Stimulated activated CD8-positive, alpha-beta memory T cell treated with anti-CD3 and anti-CD28 coated beads, Interleukin-7, amount 100 ng/mL, for 4 hours (primary cell): Measurements from ENCODE around the gene MRPL52.
"Not testable (repeated sequence)": the region's sequence is repeated elsewhere in the genome, so short reads cannot be mapped to it uniquely, and the experiment has no call there.

Experiments used
- DNase-seq, 2 donors: peaks; one replicate each; pipeline ENCODE4 v3.0.0-alpha.2; 2020; ENCODE audit warnings: low read depth in 2 of 2

Gene MRPL52

GRCh38 chr14:22808388-22809209, 21.1 kb upstream of the MRPL52 start:
- DNase-seq: no peak

DNA sequence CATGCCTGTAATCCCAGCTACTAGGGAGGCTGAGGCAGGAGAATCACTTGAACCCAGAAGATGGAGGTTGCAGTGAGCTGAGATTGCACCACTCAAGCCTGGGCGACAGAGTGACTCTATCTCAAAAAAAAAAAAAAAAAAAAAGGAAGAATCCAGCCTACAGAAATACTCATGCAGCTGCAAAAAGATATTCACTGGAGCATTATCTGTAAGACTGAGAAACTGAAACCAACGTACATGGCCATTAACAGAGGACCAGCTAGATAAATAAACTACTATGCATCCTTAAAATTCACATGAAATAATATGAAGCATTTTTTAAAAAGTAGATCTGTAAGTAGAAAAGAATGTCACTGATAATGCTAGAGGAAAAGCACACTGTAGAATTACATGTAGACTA, 18.0 kb upstream of the MRPL52 start:
- DNase-seq: no peak

DNA sequence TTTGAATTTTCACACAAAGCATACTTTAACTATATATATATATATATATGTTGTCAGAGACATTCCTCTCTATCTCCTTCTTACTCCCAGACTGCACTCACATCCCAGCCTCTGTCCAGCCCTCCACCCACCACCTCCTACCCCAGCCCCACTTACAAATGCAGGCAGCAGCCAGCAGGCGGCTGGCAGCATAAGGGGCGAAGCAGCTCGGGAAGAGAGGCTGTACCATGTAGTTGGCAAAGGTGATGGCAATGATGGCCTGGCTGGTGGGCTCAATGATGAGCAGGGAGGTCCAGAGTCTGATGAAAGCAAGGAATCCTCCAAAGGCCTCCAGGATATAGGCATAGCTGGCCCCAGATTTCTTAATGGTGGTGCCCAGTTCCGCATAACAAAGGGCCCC, 16.9 kb upstream of the MRPL52 start:
- no peak for DNase-seq

DNA sequence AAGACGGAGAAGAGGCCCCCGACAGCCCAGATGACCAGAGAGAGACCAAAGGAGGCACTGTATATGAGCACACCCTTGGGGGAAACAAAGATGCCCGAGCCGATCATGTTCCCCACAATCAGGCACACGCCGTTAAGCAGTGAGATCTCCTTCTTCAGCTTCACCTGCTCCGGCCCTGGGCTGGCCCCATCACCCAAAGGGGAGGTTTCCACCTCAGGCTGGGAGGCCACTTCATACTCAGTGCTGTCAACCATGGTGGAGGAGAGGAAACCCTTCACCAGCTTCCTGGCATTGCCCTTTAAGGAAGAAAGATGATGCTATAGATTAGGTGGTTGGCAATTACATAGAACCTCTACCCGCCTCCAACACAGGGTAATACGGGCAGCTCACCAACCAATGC, 16.5 kb upstream of the MRPL52 start:
- no peak for DNase-seq

- DNase-seq: no peak
Observed at GRCh38 chr14:22814373-22814772, 15.3 kb upstream of the MRPL52 start.

GRCh38 chr14:22814941-22815713, 14.6 kb upstream of the MRPL52 start, which contains the start of gene SLC7A7:
Gene SLC7A7, minus strand, starts transcription at chr14:22815435. Its CDS starts 2,037 bp downstream, at chr14:22813398.
- no peak for DNase-seq

- no peak for DNase-seq
Observed at GRCh38 chr14:22819151-22819988, 10.3 kb upstream of the MRPL52 start.

DNA sequence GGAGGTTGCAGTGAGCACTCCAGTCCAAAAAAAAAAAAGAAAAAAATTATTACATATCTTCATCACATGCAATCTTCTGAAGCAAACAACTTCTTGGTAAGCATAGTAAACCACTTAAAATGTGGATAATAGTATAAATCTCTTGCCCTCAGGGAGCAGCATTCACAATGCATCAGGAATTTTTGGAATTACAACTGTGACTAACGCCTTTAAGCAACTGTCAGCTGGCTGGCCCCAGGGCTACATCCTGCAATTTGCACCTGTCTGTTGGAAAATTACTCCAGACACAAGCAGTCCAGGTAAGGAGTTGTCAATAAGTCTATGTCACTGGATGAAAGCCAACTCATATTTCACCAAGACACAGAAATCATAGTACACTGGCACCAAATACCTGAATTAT, 9.0 kb upstream of the MRPL52 start:
- DNase-seq: no peak

DNA sequence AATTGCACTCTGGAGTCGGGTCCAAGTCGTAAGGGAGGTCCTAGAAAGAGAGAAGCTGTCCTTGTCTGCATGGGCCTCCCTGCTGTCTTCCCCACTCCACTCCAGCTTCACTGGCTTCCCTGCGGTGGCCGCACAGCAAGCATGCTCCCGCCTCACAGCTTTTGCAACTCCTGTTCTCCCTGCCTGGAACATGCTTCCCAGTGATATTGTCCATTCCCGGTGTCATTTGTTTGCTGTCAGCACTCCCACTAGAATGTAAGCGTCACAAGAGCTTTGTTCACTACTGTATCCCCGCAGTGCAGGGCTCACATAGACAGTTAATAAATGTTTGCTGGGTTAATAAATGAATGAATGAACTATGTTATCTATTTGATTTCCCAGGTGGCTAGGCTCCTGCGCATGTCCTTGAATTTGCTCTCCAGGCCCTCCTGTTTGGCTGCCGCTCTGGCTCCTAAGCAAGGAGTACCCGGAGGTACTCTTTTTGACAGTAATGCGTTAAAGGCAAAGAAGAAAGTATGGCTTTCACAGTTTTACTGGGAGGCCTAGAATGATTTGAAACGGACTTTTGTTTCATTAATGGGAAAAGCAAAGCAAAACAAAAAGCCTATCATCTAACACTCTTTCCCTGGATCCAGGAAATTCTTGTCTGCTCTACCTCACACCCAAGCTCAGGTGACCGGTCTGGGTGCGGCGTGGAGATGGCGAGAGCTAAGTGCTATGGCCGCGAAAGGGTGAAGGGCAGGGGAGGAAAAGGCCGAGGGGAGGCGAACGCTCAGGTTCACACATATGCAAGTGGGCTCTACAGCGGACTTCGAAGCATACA, 8.3 kb upstream of the MRPL52 start:
- no peak for DNase-seq

DNA sequence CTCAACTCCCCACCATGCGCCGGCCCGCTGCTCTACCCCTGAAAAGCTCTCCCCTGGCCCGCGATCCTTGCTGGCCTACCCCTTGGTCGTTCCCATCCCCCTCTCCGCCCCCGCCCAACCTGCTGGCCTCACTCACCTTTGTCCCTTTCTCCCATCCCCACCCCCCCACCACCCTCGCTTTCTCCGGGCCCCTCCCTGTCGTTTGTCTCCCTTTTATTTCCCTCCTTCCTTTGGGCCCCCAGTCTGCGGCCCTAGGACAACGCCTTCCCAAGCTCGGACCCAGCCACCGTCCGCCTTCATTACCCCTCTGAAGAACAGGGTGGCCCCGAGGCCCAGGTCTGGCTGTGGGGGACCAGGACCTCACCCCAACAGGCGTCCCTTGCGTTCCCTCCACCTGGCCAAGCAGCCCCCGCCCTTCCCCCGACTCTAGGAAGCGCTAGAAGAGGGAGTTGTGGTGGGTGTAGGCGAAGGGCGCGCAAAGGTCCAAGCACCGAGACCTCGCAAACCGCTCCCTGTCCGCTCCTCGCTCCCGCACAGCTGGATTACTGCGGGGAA, 7.6 kb upstream of the MRPL52 start:
- DNase-seq: no peak

GRCh38 chr14:22822571-22823098, 7.1 kb upstream of the MRPL52 start:
- DNase-seq: peak; percentile 51 to 55

DNA sequence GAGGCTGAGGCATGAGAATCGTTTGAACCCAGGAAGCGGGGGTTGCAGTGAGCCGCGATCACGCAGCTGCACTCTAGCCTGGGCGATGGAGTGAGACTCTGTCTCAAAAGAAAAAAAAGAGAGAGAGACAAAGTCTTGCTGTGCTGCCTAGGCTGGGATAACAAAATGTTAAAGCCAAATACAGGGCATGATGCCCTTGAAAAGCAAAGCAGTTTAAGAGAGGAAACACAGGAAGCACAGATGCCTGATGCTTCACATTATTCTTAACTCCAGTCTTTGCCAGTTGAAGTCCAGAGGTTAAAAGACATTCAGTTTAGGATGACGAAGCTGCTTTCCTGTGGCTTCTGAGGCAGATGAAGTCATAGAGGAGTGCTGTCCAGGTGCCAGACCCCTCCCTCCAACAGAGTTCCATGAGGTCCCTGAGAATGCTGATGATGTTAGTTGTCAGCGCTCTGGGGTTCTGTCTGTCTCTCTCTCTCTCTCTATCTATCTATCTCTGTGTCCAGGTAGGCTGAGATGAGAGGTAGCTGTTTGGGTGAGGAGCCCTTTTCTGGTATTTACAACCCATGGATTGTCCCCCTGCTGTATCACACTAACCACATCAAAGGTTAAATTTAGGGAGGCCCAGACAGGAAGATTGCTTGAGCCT, 4.9 kb upstream of the MRPL52 start:
- DNase-seq: no peak

DNA sequence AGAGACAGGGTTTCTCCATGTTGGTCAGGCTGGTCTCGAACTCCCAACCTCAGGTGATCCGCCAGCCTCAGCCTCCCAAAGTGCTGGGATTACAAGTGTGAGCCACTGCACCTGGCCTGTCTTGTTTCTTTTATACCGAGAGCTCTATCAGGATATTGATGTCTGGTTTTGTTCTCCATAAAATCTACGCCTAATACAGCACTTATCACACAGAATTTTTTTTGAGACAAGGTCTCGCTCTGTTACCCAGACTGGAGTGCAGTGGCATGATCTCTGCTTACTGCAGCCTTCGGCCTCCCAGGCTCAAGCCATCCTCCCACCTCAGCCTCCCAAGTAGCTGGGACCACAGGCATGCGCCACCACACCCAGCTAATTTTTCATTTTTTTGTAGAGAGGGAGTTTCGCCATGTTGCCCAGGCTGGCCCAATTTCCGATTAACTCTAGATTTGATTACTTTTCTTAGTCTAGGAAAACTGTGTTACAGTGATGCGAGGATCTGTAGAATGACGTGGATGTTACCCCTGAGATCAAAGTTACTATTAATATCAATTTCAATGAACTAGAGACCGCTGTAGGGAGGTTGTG, 519 bp upstream of the MRPL52 start:
- DNase-seq: not testable (repeated sequence)

DNA sequence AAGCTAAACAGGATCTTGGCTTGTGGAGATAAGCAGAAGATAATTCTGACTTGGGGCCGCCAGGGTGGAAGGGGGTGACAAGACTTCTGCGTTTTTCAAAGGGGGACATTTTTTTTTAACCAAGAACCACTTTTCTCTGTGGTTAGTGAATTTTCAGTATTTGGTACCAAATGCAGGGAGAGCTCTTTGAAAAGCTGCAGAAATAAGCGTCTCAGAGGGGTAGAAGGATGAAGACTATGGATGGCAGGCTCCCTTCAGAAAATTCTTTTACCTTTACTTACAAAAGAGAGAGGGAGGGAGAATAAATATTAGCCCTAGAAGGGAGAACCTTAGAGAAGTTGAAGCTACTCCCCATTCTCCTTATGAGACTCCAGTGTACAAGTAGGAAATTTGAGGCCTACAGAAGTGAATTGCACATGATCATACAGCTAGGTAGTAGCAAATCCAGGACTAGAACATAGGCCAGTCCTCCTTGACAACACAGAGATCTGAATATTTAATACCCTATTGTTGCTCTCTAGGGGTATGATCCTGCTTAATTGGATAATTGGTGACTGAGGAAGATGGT, 840 bp downstream of the MRPL52 start:
- DNase-seq: no peak

DNA sequence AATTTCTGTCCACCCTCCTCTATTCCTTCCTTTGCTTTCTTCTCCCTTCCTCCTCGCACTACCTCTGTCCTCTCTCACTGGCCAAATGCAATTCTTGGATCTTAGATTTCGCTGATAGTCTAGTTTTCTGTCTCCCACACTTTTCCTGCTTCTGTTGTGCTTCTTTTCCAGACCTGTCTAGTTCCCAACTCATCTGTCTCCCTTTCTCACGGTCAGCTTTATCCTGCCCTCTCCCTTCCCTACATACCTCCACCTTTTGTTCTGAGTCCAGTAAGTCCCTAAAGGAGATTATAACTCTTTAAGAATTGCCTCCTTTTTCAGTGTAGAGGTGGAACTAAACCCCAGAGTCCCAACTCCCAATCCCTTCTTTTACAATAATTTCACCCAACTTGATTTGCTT, 5.8 kb downstream of the MRPL52 start:
- DNase-seq: no peak

GRCh38 chr14:22836301-22837113, 6.8 kb downstream of the MRPL52 start, which contains the start of gene MMP14:
Gene MMP14, plus strand, starts transcription at chr14:22836585. Its CDS starts 233 bp downstream, at chr14:22836818.
- no peak for DNase-seq

- no peak for DNase-seq
Observed at GRCh38 chr14:22837114-22837749, 7.5 kb downstream of the MRPL52 start.
